Gastrocnemius medialis (tissue), 4 donors: ENCODE measurements around the gene TMEM267. TPM values are rescaled to one million over a fixed set of nuclear protein-coding genes. Genes with fewer than 3 reads are reported as not detected.

ENCODE experiments used
- ATAC-seq, 2 donors: fragments of 150-250 bp; one replicate each; pipeline ENCODE4 v1.9.1; 2016
- DNase-seq, 2 donors: peaks; one replicate each; pipeline ENCODE4 v3.0.0-alpha.2; 2019
- H3K27ac ChIP-seq, 4 donors: fragments of 200-600 bp; sonication (generic); 1 replicate in 1 of 4; 2 replicates in 3 of 4; pipeline ENCODE4 v1.5.1; 2016 to 2018; ENCODE audit warnings: mild to moderate bottlenecking in 2 of 4, moderate library complexity in 1 of 4
- H3K27me3 ChIP-seq, 3 donors: fragments of 200-600 bp; sonication (generic) in 2 of 3; 1 replicate in 1 of 3; 2 replicates in 2 of 3; pipeline versions ENCODE4 v1.5.1 to v1.6.0; 2016 to 2019; ENCODE audit warnings: mild to moderate bottlenecking in 1 of 3, moderate library complexity in 1 of 3
- H3K36me3 ChIP-seq, 2 donors: fragments of 200-600 bp; sonication (generic) in 1 of 2; one replicate each; pipeline ENCODE4 v1.5.1; 2017 to 2018
- H3K4me1 ChIP-seq, 2 donors: fragments of 200-600 bp; sonication (generic) in 1 of 2; one replicate each; pipeline ENCODE4 v1.5.1; 2016 to 2017; ENCODE audit warnings: mild to moderate bottlenecking in 2 of 2
- H3K4me3 ChIP-seq, 4 donors: fragments of 200-600 bp; sonication (generic) in 3 of 4; 1 replicate in 1 of 4; 2 replicates in 3 of 4; pipeline ENCODE4 v1.5.1; 2016 to 2019; ENCODE audit warnings: mild to moderate bottlenecking in 2 of 4
- H3K9me3 ChIP-seq, 3 donors: fragments of 200-600 bp; sonication (generic) in 2 of 3; 1 replicate in 1 of 3; 2 replicates in 2 of 3; pipeline ENCODE4 v1.5.1; 2016 to 2019
- CTCF ChIP-seq, 5 experiments: fragments of 450-650 bp in 3 of 5; fragments of 200-600 bp in 2 of 5; sonication (generic) in 2 of 5; IDR thresholded peaks in 4 of 5; conservative IDR thresholded peaks in 1 of 5; 1 replicate in 4 of 5; 2 replicates in 1 of 5; pipeline ENCODE4 v1.5.1; 2016 to 2019; ENCODE audit warnings: antibody characterized with exemption in 5 of 5, mild to moderate bottlenecking in 3 of 5, moderate library complexity in 3 of 5
- POLR2A ChIP-seq, 2 donors: fragments of 450-650 bp; IDR thresholded peaks; one replicate each; pipeline ENCODE4 v1.6.1; 2017; ENCODE audit warnings: antibody characterized with exemption in 2 of 2, mild to moderate bottlenecking in 2 of 2, moderate library complexity in 2 of 2
- in situ Hi-C, 4 donors: fragments of 200-750 bp; cut with MboI; loops; one replicate each; pipeline versions ENCODE4 v1.15.0 to v1.8.0; 2017; ENCODE audit warnings: low sequenced_read_pairs in 4 of 4
- intact Hi-C: fragments of 100-400 bp; cut with DNase I; formaldehyde crosslinking; loops from one replicate; pipeline ENCODE4 v1.15.1; 2023; ENCODE audit warnings: low total_unique reads
- total RNA-seq, 4 donors: library from RNA; depleted of rRNA; stranded (reverse); fragments of >200 nt; gene quantifications; one replicate each; pipeline versions ENCODE4 v1.1.0 to v1.2.3, GENCODE V29; 2016

The TMEM267 gene
- 1 to 10 TPM; 3.8 to 7.3 (median 4.7) TPM for total RNA-seq

GRCh38 chr5:43483298-43484105 lies at the start of gene TMEM267:
Gene TMEM267, minus strand, starts transcription at chr5:43483865. Its CDS starts 29,896 bp downstream, at chr5:43453969.
- peak; percentile 84 to 89 for DNase-seq
- Histone ChIP-seq H3K4me3 (peak within 1 kb of the TSS; percentile 72 to 98 (median 84)), H3K36me3 (no peaks in the 10 kb centered on the region), H3K4me1 (peaks cover 17% of the 10 kb centered on the region in 2 donors), H3K9me3 (no peaks in the 10 kb centered on the region), H3K27ac (peak within 1 kb of the TSS; percentile 93 to 98 (median 96)), H3K27me3 (no peaks in the 10 kb centered on the region)
- peak; percentile 95 to 96 for ATAC-seq
- in situ Hi-C loops, result loop anchor here in 2 of 4 donors (10.0 to 25.0 kb wide), 3 partner anchors 171 to 1329 kb away; partner anchors contain the start of genes HMGCS1 (in 1 of the 2) and MRPS30 (in 1 of the 2)
- intact Hi-C loops, result loop anchor here (1.0 to 10.0 kb wide), 7 partner anchors 32 to 1579 kb away; partner anchors contain the start of genes C5orf34, HMGCS1, NNT and PAIP1
- TF ChIP-seq CTCF (IDR thresholded peaks at IDR 0.05 in 4 of 5, conservative IDR thresholded peaks at IDR 0.05 in 1 of 5) (no peak), POLR2A (IDR thresholded peaks at IDR 0.05) (peak; percentile 73 to 74)

- Histone ChIP-seq H3K27ac (no peak overlapping the region), H3K9me3 (no peaks in the 10 kb centered on the region), H3K4me3 (no peak overlapping the region), H3K36me3 (peaks cover 0 to 85% of the 10 kb centered on the region in 2 donors), H3K27me3 (no peaks in the 10 kb centered on the region), H3K4me1 (no peaks in the 10 kb centered on the region)
- TF ChIP-seq POLR2A (IDR thresholded peaks at IDR 0.05) (no peak), CTCF (IDR thresholded peaks at IDR 0.05 in 4 of 5, conservative IDR thresholded peaks at IDR 0.05 in 1 of 5) (no peak)
- intact Hi-C loops (no loop called here), in situ Hi-C loops (no loop called here)
- ATAC-seq (no peak), DNase-seq (no peak)
Observed at GRCh38 chr5:43530648-43531047, 47.0 kb upstream of the TMEM267 start.

- intact Hi-C loops, result no loop called here
- H3K4me1 ChIP-seq, result no peaks in the 10 kb centered on the region
- no peaks in the 10 kb centered on the region for H3K27me3 ChIP-seq
- in situ Hi-C loops, result no loop called here
- H3K4me3 ChIP-seq, result no peak overlapping the region
- TF ChIP-seq CTCF (IDR thresholded peaks at IDR 0.05 in 4 of 5, conservative IDR thresholded peaks at IDR 0.05 in 1 of 5) (no peak), POLR2A (IDR thresholded peaks at IDR 0.05) (no peak)
- no peaks in the 10 kb centered on the region for H3K9me3 ChIP-seq
- peaks cover 0 to 40% of the 10 kb centered on the region in 2 donors for H3K36me3 ChIP-seq
- H3K27ac ChIP-seq, result no peak overlapping the region
- no peak for DNase-seq
- no peak for ATAC-seq
Observed at GRCh38 chr5:43523662-43524072, 40.0 kb upstream of the TMEM267 start.

GRCh38 chr5:43520615-43521014 lies 37.0 kb upstream of the TMEM267 start:
- TF ChIP-seq POLR2A (IDR thresholded peaks at IDR 0.05), result no peak
- no peak for TF ChIP-seq CTCF (IDR thresholded peaks at IDR 0.05 in 4 of 5, conservative IDR thresholded peaks at IDR 0.05 in 1 of 5)
- Histone ChIP-seq H3K4me1 (peaks cover 2% of the 10 kb centered on the region in 2 donors), H3K27me3 (no peaks in the 10 kb centered on the region), H3K4me3 (no peak overlapping the region), H3K36me3 (peaks cover 0 to 20% of the 10 kb centered on the region in 2 donors), H3K27ac (no peak overlapping the region), H3K9me3 (no peaks in the 10 kb centered on the region)
- ATAC-seq, result no peak
- in situ Hi-C loops, result no loop called here
- intact Hi-C loops, result no loop called here
- no peak for DNase-seq
